ENCODE results near the gene IQCN.

Gene IQCN

DNA sequence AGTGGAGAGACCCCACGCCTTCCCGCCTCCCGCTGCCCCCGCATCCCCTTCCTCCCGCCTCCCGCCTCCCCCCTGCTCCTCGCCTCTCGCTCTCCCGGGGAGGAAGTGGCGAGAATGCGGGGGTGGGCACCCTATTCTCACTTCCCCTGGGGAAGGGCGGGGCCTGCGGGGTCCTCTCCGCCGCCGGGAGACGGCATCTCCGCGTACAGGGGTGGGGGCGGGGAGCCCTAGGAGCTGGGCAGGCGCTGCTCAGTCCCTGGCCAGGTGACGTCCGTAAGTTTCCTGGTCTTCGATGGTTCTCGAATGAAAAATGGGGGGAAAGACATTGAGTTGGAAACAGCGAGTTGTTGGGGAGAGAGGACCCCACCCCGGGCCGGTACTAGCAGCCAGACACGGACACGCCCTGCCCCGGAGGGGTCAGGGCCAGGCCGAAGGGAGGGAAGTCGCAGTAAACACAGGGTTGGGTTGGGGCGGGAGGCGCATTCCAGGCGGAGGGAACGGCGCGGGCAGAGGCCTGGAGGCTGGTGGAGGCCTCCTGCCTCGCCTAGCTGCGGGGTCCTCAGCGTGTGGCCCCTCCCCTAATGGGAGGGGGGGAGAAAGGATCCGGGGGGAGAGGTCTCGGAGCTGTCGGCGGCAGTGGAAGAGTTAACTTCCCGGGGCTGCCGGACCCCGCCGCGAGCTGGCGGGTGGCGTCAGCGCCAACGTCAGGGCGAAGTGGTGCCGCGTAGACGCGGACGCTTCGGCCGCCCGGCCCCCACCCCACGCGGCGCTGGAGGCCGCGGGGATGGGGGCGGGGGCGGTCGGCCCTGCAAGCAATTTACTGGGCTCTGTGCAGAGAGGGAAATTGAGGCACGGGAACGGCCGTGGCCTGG is 17.6 kb upstream of the IQCN start:
- peaks cover 6 to 15% of the 10 kb centered on the region in 2 donors for H3K4me1 ChIP-seq (ENCODE audit: control insufficient read depth in 1 of 2, insufficient read depth in 2 of 2, low read length in 2 of 2)
- peak overlapping the region; percentile 77 to 85 for H3K4me3 ChIP-seq (ENCODE audit: low read depth in 1 of 2, low read length in 2 of 2)
- H3K9me3 ChIP-seq (ENCODE audit: control insufficient read depth in 1 of 2, low read length in 2 of 2), result no peaks in the 10 kb centered on the region
- H3K27me3 ChIP-seq (ENCODE audit: low read depth, low read length), result no peaks in the 10 kb centered on the region
- H3K27ac ChIP-seq (ENCODE audit: low read length), result peak overlapping the region; percentile 98
- no peaks in the 10 kb centered on the region for H3K36me3 ChIP-seq (ENCODE audit: control insufficient read depth in 1 of 2, insufficient read depth in 2 of 2, low read length in 2 of 2)

DNA sequence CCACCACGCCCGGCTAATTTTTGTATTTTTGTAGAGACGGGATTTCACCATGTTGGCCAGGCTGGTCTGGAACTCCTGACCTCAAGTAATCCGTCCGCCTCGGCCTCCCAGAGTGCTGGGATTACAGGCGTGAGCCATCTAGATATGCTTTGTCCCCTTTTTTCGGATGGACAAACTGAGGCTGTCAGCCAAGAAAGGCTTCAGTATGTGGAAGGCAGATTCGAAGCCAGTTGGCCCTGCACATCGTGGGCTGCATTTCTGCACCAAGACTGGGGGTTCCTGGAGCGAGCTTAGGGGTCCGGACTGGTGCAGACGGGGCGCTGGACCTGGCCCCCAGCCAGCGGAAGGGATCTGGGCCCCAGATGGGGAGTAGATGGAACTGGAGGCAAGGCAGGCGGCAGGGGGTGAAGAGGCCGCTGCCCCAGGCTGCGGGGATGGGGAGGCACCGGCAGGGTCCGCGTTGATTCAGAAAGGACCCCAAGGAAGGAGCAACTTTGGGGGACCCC is 16.8 kb upstream of the IQCN start:
- peak overlapping the region in 1 of 2 donors; percentile 77 for H3K4me3 ChIP-seq (ENCODE audit: low read depth in 1 of 2, low read length in 2 of 2)
- H3K4me1 ChIP-seq (ENCODE audit: control insufficient read depth in 1 of 2, insufficient read depth in 2 of 2, low read length in 2 of 2), result peaks cover 6 to 15% of the 10 kb centered on the region in 2 donors
- H3K36me3 ChIP-seq (ENCODE audit: control insufficient read depth in 1 of 2, insufficient read depth in 2 of 2, low read length in 2 of 2), result no peaks in the 10 kb centered on the region
- peak overlapping the region; percentile 98 for H3K27ac ChIP-seq (ENCODE audit: low read length)
- H3K9me3 ChIP-seq (ENCODE audit: control insufficient read depth in 1 of 2, low read length in 2 of 2), result no peaks in the 10 kb centered on the region
- no peaks in the 10 kb centered on the region for H3K27me3 ChIP-seq (ENCODE audit: low read depth, low read length)

DNA sequence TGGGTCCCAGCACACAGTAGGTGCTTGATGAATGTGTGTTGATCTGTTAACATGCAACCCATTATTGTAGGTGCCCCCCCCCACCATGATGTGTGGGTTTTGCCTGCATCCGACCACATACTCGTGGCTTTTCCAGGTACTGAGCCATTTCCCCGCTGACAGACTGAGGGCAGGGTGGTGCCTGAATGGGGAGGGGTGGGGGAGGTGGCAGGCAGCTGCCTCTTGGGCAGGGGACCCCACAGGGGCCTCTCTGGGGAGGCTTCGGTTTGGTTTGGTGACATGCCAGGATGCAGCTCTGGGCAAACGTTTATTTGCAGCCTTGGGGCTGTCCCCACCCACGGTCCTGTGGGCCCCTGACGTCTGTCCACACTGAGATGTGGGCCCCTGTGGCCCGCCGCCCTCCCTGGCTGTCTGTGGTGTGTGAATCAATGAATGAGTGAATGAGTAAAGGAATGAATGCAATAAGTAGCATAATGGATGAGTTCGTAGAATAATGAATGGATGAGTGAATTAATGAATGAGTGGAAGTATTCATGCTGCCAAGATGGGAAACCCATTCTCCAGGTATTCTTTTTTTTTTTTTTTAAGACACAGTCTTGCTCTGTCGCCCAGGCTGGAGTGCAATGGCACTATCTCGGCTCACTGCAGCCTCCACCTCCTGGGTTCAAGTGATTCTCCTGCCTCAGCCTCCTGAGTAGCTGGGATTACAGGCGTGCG is 16.2 kb upstream of the IQCN start:
- no peaks in the 10 kb centered on the region for H3K27me3 ChIP-seq (ENCODE audit: low read depth, low read length)
- no peak overlapping the region for H3K4me3 ChIP-seq (ENCODE audit: low read depth in 1 of 2, low read length in 2 of 2)
- no peaks in the 10 kb centered on the region for H3K36me3 ChIP-seq (ENCODE audit: control insufficient read depth in 1 of 2, insufficient read depth in 2 of 2, low read length in 2 of 2)
- peaks cover 6 to 15% of the 10 kb centered on the region in 2 donors for H3K4me1 ChIP-seq (ENCODE audit: control insufficient read depth in 1 of 2, insufficient read depth in 2 of 2, low read length in 2 of 2)
- no peaks in the 10 kb centered on the region for H3K9me3 ChIP-seq (ENCODE audit: control insufficient read depth in 1 of 2, low read length in 2 of 2)
- no peak overlapping the region for H3K27ac ChIP-seq (ENCODE audit: low read length)

DNA sequence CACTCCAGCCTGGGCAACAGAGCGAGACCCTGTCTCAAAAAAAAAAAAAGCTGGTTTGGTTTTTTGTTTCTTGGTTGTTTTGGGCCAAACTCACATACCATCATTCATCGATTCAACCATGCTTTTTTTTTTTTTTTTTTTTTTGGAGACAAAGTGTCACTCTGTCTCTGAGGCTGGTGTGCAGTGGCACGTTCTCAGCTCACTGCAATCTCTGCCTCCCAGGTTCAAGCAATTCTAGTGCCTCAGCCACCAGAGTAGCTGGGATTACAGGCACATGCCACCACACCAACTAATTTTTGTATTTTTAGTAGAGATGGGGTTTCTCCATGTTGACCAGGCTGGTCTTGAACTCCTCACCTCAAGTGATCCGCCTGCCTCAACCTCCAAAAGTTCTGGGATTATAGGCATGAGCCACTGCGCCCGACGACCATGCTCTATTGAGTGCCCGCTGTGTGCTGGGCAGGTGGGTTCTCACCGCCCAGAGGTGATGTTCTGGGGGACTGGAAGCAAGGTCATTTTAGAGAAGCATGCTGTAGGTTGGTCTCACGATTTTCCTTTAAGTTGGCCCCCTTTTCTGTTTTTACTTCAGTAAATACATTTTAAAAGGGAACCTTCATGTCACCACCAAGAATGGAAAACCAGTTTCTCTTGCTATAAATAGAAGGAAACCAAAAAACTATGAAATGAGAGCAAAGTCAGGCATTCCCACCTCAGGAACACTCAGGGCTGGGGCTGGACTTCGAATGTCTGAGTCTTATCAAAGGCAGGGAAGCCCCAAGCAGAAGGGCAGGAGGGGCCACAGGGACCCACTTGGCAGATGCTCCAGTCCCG is 15.4 kb upstream of the IQCN start:
- no peak overlapping the region for H3K27ac ChIP-seq (ENCODE audit: low read length)
- H3K4me1 ChIP-seq (ENCODE audit: control insufficient read depth in 1 of 2, insufficient read depth in 2 of 2, low read length in 2 of 2), result peaks cover 6 to 15% of the 10 kb centered on the region in 2 donors

DNA sequence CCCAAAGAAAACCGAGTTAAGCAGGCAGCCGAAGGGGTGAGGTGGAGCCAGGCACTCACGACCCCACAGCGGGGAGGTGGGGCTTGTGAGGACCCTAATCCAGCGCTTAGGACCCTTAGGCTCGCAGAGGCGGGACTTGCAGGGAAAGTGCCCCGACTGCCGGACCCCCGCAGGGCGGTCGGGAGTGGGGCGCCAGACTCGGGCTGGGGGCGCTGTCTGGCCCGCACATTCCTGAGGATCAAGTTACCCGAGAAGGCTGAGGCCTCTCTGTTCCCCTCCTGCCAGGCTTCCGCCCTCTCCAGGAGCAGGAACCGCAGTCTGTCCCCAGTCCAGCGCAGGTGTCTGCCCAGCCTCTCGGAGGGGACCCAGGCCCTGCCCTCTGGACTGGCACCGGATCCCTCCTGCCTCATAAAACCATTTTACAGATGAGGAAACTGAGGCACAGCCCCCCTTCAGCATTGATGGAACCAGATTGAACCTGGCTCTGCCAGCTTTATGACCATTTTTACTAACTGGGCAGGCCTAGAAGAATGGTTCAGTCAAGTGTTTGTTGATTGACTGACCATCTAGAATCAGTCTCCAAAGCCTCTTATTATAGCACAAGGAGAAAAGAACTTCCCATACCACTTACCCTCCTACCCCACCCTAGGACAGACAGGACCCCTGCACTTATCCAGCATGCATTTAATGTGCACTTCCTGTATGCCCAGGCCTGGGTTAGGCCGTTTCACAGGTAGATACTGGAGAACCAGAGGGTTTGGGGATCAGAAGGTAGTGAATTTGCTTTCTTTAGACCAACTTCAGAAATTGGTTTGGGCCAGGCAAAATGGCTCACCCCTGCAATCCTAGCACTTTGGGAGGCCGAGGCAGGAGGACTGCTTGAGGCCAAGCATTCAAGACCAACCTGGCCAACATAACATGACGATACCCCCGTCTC is 13.9 kb upstream of the IQCN start:
- Histone ChIP-seq H3K4me3 (ENCODE audit: low read depth in 1 of 2, low read length in 2 of 2) (no peak overlapping the region), H3K9me3 (ENCODE audit: control insufficient read depth in 1 of 2, low read length in 2 of 2) (no peaks in the 10 kb centered on the region), H3K36me3 (ENCODE audit: control insufficient read depth in 1 of 2, insufficient read depth in 2 of 2, low read length in 2 of 2) (no peaks in the 10 kb centered on the region), H3K27me3 (ENCODE audit: low read depth, low read length) (no peaks in the 10 kb centered on the region), H3K4me1 (ENCODE audit: control insufficient read depth in 1 of 2, insufficient read depth in 2 of 2, low read length in 2 of 2) (peaks cover 3 to 11% of the 10 kb centered on the region in 2 donors), H3K27ac (ENCODE audit: low read length) (no peak overlapping the region)

More for the DNA sequence above, 15.4 kb upstream of the IQCN start:
- Histone ChIP-seq H3K36me3 (ENCODE audit: control insufficient read depth in 1 of 2, insufficient read depth in 2 of 2, low read length in 2 of 2) (no peaks in the 10 kb centered on the region), H3K4me3 (ENCODE audit: low read depth in 1 of 2, low read length in 2 of 2) (no peak overlapping the region), H3K27me3 (ENCODE audit: low read depth, low read length) (no peaks in the 10 kb centered on the region), H3K9me3 (ENCODE audit: control insufficient read depth in 1 of 2, low read length in 2 of 2) (no peaks in the 10 kb centered on the region)

DNA sequence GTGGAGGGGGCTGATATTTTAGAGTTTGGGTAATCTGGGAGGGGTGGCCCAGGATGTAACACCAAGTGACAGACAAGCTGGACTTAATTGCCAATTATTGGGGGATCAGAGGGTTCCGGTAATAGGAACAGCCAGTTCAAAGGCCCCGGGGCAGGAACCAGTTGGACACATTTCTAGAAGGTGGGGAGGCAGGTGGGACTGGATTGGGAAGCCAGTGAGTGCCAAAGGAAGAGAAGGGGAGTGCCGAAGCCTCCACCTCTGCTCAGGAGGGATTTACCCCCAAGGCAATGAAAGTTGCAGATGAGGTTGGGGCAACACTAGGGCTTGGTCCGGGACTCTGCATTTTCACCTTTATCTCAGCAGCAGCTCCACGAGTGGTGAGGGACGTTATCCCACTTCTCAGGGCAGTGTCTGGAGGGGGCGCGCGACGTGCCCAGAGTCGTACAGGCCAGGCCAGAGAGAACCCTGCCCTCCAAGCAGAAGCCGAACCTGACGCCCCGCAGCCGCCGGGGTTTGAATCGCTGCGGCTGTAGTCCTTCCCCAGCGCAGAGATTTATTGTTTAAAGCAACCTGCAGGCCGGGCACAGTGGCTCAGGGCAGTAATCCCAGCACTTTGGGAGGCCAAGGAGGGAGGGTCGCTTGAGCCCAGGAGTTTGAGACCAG is 12.9 kb upstream of the IQCN start:
- no peak overlapping the region for H3K4me3 ChIP-seq (ENCODE audit: low read depth in 1 of 2, low read length in 2 of 2)
- peaks cover 7 to 18% of the 10 kb centered on the region in 2 donors for H3K4me1 ChIP-seq (ENCODE audit: control insufficient read depth in 1 of 2, insufficient read depth in 2 of 2, low read length in 2 of 2)
- no peaks in the 10 kb centered on the region for H3K27me3 ChIP-seq (ENCODE audit: low read depth, low read length)
- peaks cover 0 to 3% of the 10 kb centered on the region in 2 donors for H3K36me3 ChIP-seq (ENCODE audit: control insufficient read depth in 1 of 2, insufficient read depth in 2 of 2, low read length in 2 of 2)
- no peaks in the 10 kb centered on the region for H3K9me3 ChIP-seq (ENCODE audit: control insufficient read depth in 1 of 2, low read length in 2 of 2)
- H3K27ac ChIP-seq (ENCODE audit: low read length), result no peak overlapping the region

DNA sequence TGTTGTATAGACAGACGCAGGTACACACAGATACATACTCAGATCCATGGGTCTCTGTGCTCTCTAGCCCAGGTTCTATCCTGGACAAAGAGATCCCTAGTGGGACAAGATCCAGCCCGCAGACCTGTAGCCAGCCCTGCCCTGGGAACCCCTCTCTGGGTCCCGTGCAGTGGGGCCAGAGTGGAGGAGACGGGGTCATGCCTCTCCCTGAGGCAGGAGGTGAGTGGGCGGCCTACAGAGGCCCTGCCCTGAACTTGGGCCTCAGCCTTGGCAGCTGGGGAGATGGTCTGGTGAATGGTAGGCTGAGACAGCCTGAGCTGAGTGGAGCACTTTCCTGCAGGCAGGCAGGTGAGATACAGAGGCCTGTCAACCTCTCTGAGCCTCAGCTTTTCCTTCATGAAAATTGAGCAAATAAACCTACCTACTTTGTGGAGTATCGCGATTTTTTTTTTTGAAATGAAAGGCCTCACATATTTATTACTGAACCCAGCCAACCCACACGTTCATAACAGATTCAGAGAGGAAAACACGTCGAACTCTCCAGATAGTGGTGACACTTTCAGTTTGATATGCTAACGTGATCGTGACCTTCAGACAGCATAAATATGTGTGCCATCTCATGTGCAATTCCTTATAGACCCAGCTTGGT is 10.6 kb upstream of the IQCN start:
- no peaks in the 10 kb centered on the region for H3K9me3 ChIP-seq (ENCODE audit: control insufficient read depth in 1 of 2, low read length in 2 of 2)
- H3K27me3 ChIP-seq (ENCODE audit: low read depth, low read length), result no peaks in the 10 kb centered on the region
- H3K27ac ChIP-seq (ENCODE audit: low read length), result peak overlapping the region; percentile 49
- no peak overlapping the region for H3K4me3 ChIP-seq (ENCODE audit: low read depth in 1 of 2, low read length in 2 of 2)
- H3K36me3 ChIP-seq (ENCODE audit: control insufficient read depth in 1 of 2, insufficient read depth in 2 of 2, low read length in 2 of 2), result peaks cover 0 to 5% of the 10 kb centered on the region in 2 donors
- H3K4me1 ChIP-seq (ENCODE audit: control insufficient read depth in 1 of 2, insufficient read depth in 2 of 2, low read length in 2 of 2), result peaks cover 7 to 12% of the 10 kb centered on the region in 2 donors

DNA sequence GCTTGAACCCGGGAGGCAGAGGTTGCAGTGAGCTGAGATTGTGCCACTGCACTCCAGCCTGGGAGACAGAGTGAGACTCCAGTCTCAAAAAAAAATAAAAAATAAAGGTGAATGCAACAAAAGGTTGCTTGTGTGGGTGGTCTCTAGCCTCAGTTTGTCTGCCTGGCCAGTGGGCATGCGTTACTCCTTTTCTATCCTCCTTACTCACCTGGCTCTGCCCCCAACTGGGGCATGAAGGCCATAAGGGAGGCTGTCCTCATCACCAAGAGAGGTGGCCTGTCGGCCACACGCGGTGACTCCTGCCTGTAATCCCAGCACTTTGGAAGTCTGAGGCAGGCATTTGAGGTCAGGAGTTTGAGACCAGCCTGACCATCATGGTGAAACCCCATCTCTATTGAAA is 9.1 kb upstream of the IQCN start:
- H3K27ac ChIP-seq (ENCODE audit: low read length), result no peak overlapping the region
- no peak overlapping the region for H3K4me3 ChIP-seq (ENCODE audit: low read depth in 1 of 2, low read length in 2 of 2)
- H3K27me3 ChIP-seq (ENCODE audit: low read depth, low read length), result no peaks in the 10 kb centered on the region

DNA sequence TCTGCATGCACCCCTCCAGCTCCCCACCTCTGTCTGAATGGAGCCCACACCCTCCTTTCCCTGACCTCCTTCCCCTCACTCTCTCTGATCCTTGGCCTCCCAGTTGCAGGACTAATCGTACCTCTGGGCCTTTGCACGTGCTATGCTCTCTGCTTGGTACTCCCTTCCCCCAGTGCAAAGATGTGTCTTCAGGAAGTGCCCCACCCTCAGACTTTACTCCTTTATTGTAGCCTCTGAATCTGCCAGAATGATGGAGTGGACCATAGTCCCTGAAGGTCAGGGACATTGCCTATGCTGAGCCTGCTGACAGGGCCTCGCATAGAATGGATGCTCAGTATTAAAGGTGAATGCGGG is 8.5 kb upstream of the IQCN start:
- Histone ChIP-seq H3K27ac (ENCODE audit: low read length) (peak overlapping the region; percentile 99), H3K4me3 (ENCODE audit: low read depth in 1 of 2, low read length in 2 of 2) (peak overlapping the region; percentile 51 to 56), H3K9me3 (ENCODE audit: control insufficient read depth in 1 of 2, low read length in 2 of 2) (no peaks in the 10 kb centered on the region), H3K4me1 (ENCODE audit: control insufficient read depth in 1 of 2, insufficient read depth in 2 of 2, low read length in 2 of 2) (peaks cover 18 to 28% of the 10 kb centered on the region in 2 donors), H3K36me3 (ENCODE audit: control insufficient read depth in 1 of 2, insufficient read depth in 2 of 2, low read length in 2 of 2) (peaks cover 11 to 16% of the 10 kb centered on the region in 2 donors), H3K27me3 (ENCODE audit: low read depth, low read length) (no peaks in the 10 kb centered on the region)

More for the DNA sequence above, 9.1 kb upstream of the IQCN start:
- H3K4me1 ChIP-seq (ENCODE audit: control insufficient read depth in 1 of 2, insufficient read depth in 2 of 2, low read length in 2 of 2), result peaks cover 14 to 22% of the 10 kb centered on the region in 2 donors
- H3K9me3 ChIP-seq (ENCODE audit: control insufficient read depth in 1 of 2, low read length in 2 of 2), result no peaks in the 10 kb centered on the region
- H3K36me3 ChIP-seq (ENCODE audit: control insufficient read depth in 1 of 2, insufficient read depth in 2 of 2, low read length in 2 of 2), result peaks cover 7 to 16% of the 10 kb centered on the region in 2 donors
